HepG2 (cell line): ENCODE data around the gene SLC4A2. TPM values are rescaled to one million over a fixed set of nuclear protein-coding genes. Genes with fewer than 3 reads are reported as not detected.

Experiments
- AKAP8 ChIP-seq: sonication (generic); formaldehyde crosslinking; IDR thresholded peaks from 2 replicates; pipeline ENCODE4 v1.5.1; 2020; ENCODE audit warnings: mild to moderate bottlenecking, missing genetic modification reagents
- IKZF5 ChIP-seq: IDR thresholded peaks from 2 replicates; pipeline ENCODE4 v1.6.1; 2018; ENCODE audit warnings: missing genetic modification reagents, mild to moderate bottlenecking, missing compliant biosample characterization
- MIER3 ChIP-seq: IDR thresholded peaks from 2 replicates; pipeline ENCODE4 v1.6.1; 2016; ENCODE audit warnings: missing compliant biosample characterization, borderline replicate concordance
- MXD1 ChIP-seq: sonication (generic); formaldehyde crosslinking; IDR thresholded peaks from 2 replicates; pipeline ENCODE4 v1.4.0; 2020; ENCODE audit warnings: mild to moderate bottlenecking, missing genetic modification reagents
- MXD3 ChIP-seq: IDR thresholded peaks from 2 replicates; pipeline ENCODE4 v1.6.1; 2016; ENCODE audit warnings: mild to moderate bottlenecking, missing biosample characterization, missing genetic modification reagents
- PRDM10 ChIP-seq: sonication (generic); formaldehyde crosslinking; IDR thresholded peaks from 2 replicates; pipeline ENCODE4 v1.4.0; 2020; ENCODE audit warnings: low read depth, missing genetic modification reagents
- SMYD3 ChIP-seq: sonication (generic); formaldehyde crosslinking; IDR thresholded peaks from 2 replicates; pipeline ENCODE4 v1.8.1; 2023; ENCODE audit warnings: mild to moderate bottlenecking, missing genetic modification reagents
- SNAPC4 ChIP-seq: sonication (generic); formaldehyde crosslinking; IDR thresholded peaks from 2 replicates; pipeline ENCODE4 v1.4.0; 2020; ENCODE audit warnings: mild to moderate bottlenecking, missing genetic modification reagents
- ZBTB46 ChIP-seq: sonication (generic); formaldehyde crosslinking; IDR thresholded peaks from 2 replicates; pipeline ENCODE4 v1.4.0; 2020; ENCODE audit warnings: mild to moderate bottlenecking, missing genetic modification reagents, borderline replicate concordance
- ZFP36L1 ChIP-seq: sonication (generic); formaldehyde crosslinking; IDR thresholded peaks from 2 replicates; pipeline ENCODE4 v1.8.0; 2022; ENCODE audit warnings: mild to moderate bottlenecking, missing genetic modification reagents, moderate library complexity
- ZNF740 ChIP-seq: sonication (generic); formaldehyde crosslinking; IDR thresholded peaks from 2 replicates; pipeline ENCODE4 v1.4.0; 2020; ENCODE audit warnings: missing genetic modification reagents
- polyA plus RNA-seq, 8 experiments: library from polyadenylated mRNA; depleted of rRNA in 3 of 8; stranded (reverse) in 7 of 8; unstranded in 1 of 8; fragments of >200 nt; fragmentation: Illumina TruSeq in 4 of 8; extraction: Trizol in 4 of 8; gene quantifications; 2 replicates each; pipeline versions ENCODE4 v1.2.1 to v1.2.3, GENCODE V29; 2011 to 2016; ENCODE audit warnings: low read depth in 4 of 8, missing spikeins in 1 of 8, mixed read lengths in 1 of 8; ENCODE audit not compliant: insufficient read depth in 1 of 8
- total RNA-seq, 5 experiments: library from RNA; depleted of rRNA; stranded (reverse); fragments of >200 nt; fragmentation: Illumina TruSeq; extraction: Trizol; gene quantifications; 2 replicates each; pipeline ENCODE4 v1.2.3, GENCODE V29; 2016; ENCODE audit warnings: low read depth in 1 of 5

SLC4A2 gene
- total and polyA plus RNA-seq, 2 of the 13 experiments (the other 11 are each of a cell fraction or from before 2014, with no cell fraction given) = 51.9 to 73.4 TPM

- no peak for TF ChIP-seq SNAPC4 (CRISPR knock-in tag)
- 0 out of 2 replicates have a peak, but pooled peaks have one; percentile 58 for TF ChIP-seq MIER3
- TF ChIP-seq ZNF740 (CRISPR knock-in tag) = no peak
- TF ChIP-seq SMYD3 (CRISPR knock-in tag) = no peak; the same call in 1 of the 2 replicates
- TF ChIP-seq PRDM10 (CRISPR knock-in tag) = no peak; the same call in 1 of the 2 replicates
- TF ChIP-seq MXD1 (CRISPR knock-in tag) = peak; percentile 12; the same call in 1 of the 2 replicates
- no peak for TF ChIP-seq ZFP36L1 (CRISPR knock-in tag)
- no peak; the same call in 1 of the 2 replicates for TF ChIP-seq MXD3
- no peak for TF ChIP-seq AKAP8 (CRISPR knock-in tag)
- no peak for TF ChIP-seq ZBTB46 (CRISPR knock-in tag)
- TF ChIP-seq IKZF5 (CRISPR knock-in tag) = peak; percentile 46; the same call in 1 of the 2 replicates
These were observed 1.2 kb upstream of the SLC4A2 start (continued) for GRCh38 chr7:151057989-151058780.
